Lower leg skin (tissue), 4 donors: ENCODE results near the gene SFI1. TPM values are rescaled to one million over a fixed set of nuclear protein-coding genes. Genes with fewer than 3 reads are reported as not detected.

ENCODE experiments used
- DNase-seq, 2 donors: peaks; one replicate each; pipeline ENCODE4 v3.0.0-alpha.2; 2019; ENCODE audit warnings: low spot score in 2 of 2
- H3K4me3 ChIP-seq: fragments of 200-600 bp; sonication (generic); 2 replicates; pipeline ENCODE4 v1.5.1; 2017; ENCODE audit warnings: mild to moderate bottlenecking, low read depth; ENCODE audit not compliant: poor library complexity, severe bottlenecking
- POLR2A ChIP-seq, 2 donors: fragments of 450-650 bp; IDR thresholded peaks; one replicate each; pipeline ENCODE4 v1.6.1; 2016 to 2017; ENCODE audit warnings: antibody characterized with exemption in 2 of 2, mild to moderate bottlenecking in 1 of 2, moderate library complexity in 1 of 2
- WGBS, 2 donors: methylation state at CpG; one replicate each; pipeline ENCODE4 v1.1.5; 2018; 5-methylcytosine and 5-hydroxymethylcytosine counted together
- intact Hi-C: fragments of 100-400 bp; cut with DNase I; formaldehyde crosslinking; loops from one replicate; pipeline ENCODE4 v1.15.0; 2023; ENCODE audit warnings: low total_unique reads
- total RNA-seq, 4 donors: library from RNA; depleted of rRNA; stranded (reverse); fragments of >200 nt; gene quantifications; one replicate each; pipeline ENCODE4 v1.1.0, GENCODE V29; 2016
- TF ChIP-seq, protein P1 (sequence below), 3 donors: fragments of 450-650 bp; IDR thresholded peaks; one replicate each; pipeline ENCODE4 v1.5.1; 2016; ENCODE audit warnings: antibody characterized with exemption in 3 of 3, mild to moderate bottlenecking in 3 of 3, moderate library complexity in 2 of 3

The SFI1 gene
- total RNA-seq, 4 donors from 2014 or later, result 24.2 to 66.4 (median 32.2) TPM

DNA sequence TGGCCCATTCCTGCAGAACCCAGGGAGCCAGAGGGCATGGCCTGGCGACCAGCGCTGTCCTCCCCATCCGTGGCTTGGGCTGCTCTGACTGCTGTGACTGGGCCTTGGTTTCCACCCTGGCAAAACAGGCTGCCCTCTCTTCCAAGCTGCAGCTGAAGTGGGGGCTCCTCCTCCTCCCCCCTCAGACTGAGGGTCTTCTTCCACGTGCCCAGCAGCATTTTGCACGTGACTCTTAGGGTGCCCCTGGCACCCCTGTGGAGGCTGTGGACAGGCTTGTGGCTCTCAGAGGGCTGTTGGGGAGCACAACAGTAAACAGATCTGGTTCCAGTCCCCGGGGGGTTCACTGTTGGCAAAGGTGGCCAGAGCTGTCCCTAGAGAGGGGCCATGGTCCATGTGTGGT lies 114.3 kb downstream of the SFI1 start:
- WGBS, 2 donors, result 72 to 83% methylated on average over 6 of the region's 6 CpGs
- intact Hi-C loops, result no loop called here
- TF ChIP-seq POLR2A (IDR thresholded peaks at IDR 0.05), result no peak
- TF ChIP-seq, protein P1, sequence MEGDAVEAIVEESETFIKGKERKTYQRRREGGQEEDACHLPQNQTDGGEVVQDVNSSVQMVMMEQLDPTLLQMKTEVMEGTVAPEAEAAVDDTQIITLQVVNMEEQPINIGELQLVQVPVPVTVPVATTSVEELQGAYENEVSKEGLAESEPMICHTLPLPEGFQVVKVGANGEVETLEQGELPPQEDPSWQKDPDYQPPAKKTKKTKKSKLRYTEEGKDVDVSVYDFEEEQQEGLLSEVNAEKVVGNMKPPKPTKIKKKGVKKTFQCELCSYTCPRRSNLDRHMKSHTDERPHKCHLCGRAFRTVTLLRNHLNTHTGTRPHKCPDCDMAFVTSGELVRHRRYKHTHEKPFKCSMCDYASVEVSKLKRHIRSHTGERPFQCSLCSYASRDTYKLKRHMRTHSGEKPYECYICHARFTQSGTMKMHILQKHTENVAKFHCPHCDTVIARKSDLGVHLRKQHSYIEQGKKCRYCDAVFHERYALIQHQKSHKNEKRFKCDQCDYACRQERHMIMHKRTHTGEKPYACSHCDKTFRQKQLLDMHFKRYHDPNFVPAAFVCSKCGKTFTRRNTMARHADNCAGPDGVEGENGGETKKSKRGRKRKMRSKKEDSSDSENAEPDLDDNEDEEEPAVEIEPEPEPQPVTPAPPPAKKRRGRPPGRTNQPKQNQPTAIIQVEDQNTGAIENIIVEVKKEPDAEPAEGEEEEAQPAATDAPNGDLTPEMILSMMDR (IDR thresholded peaks at IDR 0.05), result no peak
- no peak for DNase-seq
- H3K4me3 ChIP-seq, result no peak overlapping the region

DNA sequence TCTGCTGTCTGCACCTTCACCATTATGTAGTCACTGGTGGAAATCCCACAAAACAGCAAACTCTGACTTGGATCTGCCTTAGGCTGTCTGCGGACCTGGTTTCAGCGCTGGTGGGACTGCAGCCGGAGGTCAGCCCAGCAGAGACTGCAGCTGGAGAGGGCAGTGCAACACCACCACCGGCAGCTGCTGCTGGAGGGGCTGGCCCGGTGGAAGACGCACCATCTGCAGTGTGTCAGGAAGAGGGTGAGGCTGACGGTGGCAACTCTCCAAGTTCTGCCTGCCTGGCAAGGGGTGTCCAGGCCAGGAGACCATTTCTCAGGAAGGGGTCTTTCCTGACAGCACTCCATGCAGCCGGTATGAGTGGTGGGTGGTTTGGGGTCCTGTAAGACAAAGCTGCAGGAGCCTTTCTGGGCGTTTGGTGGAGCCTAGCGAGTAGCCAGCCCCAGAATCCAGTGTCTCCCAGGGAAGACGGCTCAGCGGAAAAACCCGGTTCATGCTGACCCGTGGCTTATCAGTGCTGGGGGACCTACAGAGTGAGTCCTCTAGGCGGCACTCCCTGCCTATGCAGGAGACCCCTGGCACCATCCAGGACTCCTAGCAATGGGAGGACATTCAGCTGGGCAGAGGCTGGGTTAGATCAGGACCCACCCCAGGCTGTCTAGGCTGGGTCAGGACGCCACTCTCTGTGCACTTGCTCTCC lies 114.9 kb downstream of the SFI1 start:
- 73 to 88% methylated on average over 4 to 16 of the region's 16 CpGs for WGBS, 2 donors
- no peak overlapping the region for H3K4me3 ChIP-seq
- TF ChIP-seq POLR2A (IDR thresholded peaks at IDR 0.05), result no peak
- TF ChIP-seq, protein P1 (IDR thresholded peaks at IDR 0.05), result no peak
- no peak for DNase-seq
- intact Hi-C loops, result no loop called here

DNA sequence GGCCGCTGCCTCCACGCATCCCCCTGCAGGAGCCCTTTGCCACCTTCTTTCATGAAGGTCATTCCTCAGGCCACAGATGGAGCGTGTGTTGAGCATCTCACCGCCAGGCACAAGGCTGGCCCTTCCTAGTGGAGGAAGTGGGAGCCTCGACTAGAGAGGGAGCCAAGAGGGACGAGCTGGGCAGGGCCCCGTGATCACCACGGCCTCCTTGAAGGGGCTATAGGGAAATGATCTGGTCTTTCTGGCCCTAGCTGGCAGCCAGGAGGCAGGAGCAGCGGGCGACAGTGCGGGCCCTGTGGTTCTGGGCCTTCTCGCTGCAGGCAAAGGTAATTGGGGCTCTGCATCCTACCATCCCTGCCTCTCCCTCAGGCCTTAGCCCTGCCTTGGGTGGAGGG lies 116.6 kb downstream of the SFI1 start:
- 85 to 90% methylated on average over 12 of the region's 12 CpGs for WGBS, 2 donors
- DNase-seq, result no peak
- no peak overlapping the region for H3K4me3 ChIP-seq
- intact Hi-C loops, result no loop called here
- no peak for TF ChIP-seq POLR2A (IDR thresholded peaks at IDR 0.05)
- TF ChIP-seq, protein P1 (IDR thresholded peaks at IDR 0.05), result no peak

DNA sequence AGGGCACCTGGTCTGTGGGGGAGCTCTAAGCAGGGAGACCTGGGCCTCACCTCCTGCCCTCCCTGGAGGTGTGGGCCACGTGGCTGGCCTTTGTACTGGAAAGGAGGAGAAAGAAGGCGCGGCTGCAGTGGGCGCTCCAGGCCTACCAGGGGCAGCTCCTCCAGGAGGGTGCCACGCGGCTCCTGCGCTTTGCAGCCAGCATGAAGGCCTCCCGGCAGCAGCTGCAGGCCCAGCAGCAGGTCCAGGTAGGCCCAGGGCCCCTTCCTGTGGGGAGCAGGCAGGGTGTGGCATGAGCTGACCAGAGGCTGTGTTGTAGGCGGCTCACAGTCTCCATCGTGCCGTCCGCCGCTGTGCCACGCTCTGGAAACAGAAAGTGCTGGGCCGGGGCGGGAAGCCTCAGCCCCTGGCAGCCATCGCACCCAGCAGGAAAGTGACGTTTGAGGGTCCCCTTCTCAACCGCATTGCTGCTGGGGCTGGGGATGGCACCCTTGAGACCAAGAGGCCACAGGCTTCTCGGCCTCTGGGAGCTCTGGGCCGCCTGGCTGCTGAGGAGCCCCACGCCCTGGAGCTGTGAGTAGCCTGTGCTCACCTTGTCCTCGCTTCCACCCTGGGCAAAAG lies 117.1 kb downstream of the SFI1 start:
- no peak for TF ChIP-seq POLR2A (IDR thresholded peaks at IDR 0.05)
- TF ChIP-seq, protein P1 (IDR thresholded peaks at IDR 0.05), result no peak
- WGBS, 2 donors, result 79 to 81% methylated on average over 14 to 23 of the region's 23 CpGs
- no peak overlapping the region for H3K4me3 ChIP-seq
- intact Hi-C loops, result no loop called here
- DNase-seq, result no peak

DNA sequence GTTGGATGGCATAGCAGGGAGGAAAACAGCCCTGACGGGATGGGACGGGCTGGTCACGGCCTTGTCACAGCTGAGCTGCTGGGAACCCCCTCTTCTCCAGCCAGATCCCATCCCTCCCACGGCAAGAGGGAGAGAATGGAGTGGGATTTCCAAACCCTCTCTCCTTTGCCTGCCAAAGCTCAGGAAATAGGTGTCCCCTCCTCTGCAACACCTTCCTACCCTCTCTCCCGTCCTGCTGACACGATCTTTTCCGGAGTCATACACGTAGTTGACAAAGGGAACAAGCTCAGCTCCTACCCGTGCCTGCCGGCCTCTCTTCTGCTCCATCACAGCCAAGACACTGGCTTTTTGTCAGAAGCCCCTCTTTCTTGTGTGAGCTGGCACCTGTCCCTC lies 117.6 kb downstream of the SFI1 start:
- DNase-seq, result no peak
- no peak for TF ChIP-seq POLR2A (IDR thresholded peaks at IDR 0.05)
- TF ChIP-seq, protein P1 (IDR thresholded peaks at IDR 0.05), result no peak
- intact Hi-C loops, result no loop called here
- H3K4me3 ChIP-seq, result no peak overlapping the region
- 80 to 83% methylated on average over 10 of the region's 10 CpGs for WGBS, 2 donors
